Loucy (cell line): ENCODE data around the gene SQSTM1.

Source experiments
- EZH2phosphoT487 ChIP-seq: fragments of 200-600 bp; IDR thresholded peaks from 2 replicates; pipeline ENCODE4 v1.6.1; 2018; ENCODE audit warnings: antibody characterized with exemption, mild to moderate bottlenecking, moderate library complexity, borderline replicate concordance
- TF ChIP-seq, protein P1 (sequence below): fragments of 200-600 bp; sonication (generic); conservative IDR thresholded peaks from 2 replicates; pipeline ENCODE4 v1.5.1; 2014; ENCODE audit warnings: mild to moderate bottlenecking, antibody characterized with exemption, low read length

GRCh38 chr5:179867476-179867875 is 46.8 kb downstream of the SQSTM1 start:
- TF ChIP-seq, protein P1, sequence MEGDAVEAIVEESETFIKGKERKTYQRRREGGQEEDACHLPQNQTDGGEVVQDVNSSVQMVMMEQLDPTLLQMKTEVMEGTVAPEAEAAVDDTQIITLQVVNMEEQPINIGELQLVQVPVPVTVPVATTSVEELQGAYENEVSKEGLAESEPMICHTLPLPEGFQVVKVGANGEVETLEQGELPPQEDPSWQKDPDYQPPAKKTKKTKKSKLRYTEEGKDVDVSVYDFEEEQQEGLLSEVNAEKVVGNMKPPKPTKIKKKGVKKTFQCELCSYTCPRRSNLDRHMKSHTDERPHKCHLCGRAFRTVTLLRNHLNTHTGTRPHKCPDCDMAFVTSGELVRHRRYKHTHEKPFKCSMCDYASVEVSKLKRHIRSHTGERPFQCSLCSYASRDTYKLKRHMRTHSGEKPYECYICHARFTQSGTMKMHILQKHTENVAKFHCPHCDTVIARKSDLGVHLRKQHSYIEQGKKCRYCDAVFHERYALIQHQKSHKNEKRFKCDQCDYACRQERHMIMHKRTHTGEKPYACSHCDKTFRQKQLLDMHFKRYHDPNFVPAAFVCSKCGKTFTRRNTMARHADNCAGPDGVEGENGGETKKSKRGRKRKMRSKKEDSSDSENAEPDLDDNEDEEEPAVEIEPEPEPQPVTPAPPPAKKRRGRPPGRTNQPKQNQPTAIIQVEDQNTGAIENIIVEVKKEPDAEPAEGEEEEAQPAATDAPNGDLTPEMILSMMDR: no peak
- TF ChIP-seq EZH2phosphoT487: no peak
